Neural crest cell (in vitro differentiated cells): ENCODE measurements around the gene IFFO2. TPM values are rescaled to one million over a fixed set of nuclear protein-coding genes. Genes with fewer than 3 reads are reported as not detected.

Experiments used
- DNase-seq: peaks from one replicate; pipeline ENCODE4 v3.0.0; 2021; ENCODE audit warnings: low read depth, mixed read lengths, low spot score
- H3K27ac Mint-ChIP-seq: one replicate; pipeline ENCODE4 v1.8.0; 2021; ENCODE audit warnings: mild to moderate bottlenecking, mixed read lengths; ENCODE audit not compliant: unreplicated experiment
- H3K27me3 Mint-ChIP-seq: 2 replicates; pipeline ENCODE4 v1.8.0; 2021; ENCODE audit warnings: low read depth, mild to moderate bottlenecking, mixed read lengths
- H3K36me3 Mint-ChIP-seq: 2 replicates; pipeline ENCODE4 v1.8.0; 2021; ENCODE audit warnings: low read depth, mild to moderate bottlenecking, mixed read lengths
- H3K4me1 Mint-ChIP-seq: 2 replicates; pipeline ENCODE4 v1.8.0; 2021; ENCODE audit warnings: mixed read lengths
- H3K4me3 Mint-ChIP-seq: one replicate; pipeline ENCODE4 v1.8.0; 2021; ENCODE audit warnings: mild to moderate bottlenecking, mixed read lengths
- H3K9me3 Mint-ChIP-seq: 2 replicates; pipeline ENCODE4 v1.8.0; 2021; ENCODE audit warnings: mixed read lengths
- CTCF ChIP-seq: fragments of 200-600 bp; sonication (generic); conservative IDR thresholded peaks from 2 replicates; pipeline ENCODE4 v1.5.0; 2021; ENCODE audit warnings: antibody characterized with exemption, mild to moderate bottlenecking
- total RNA-seq: library from RNA; stranded (reverse); gene quantifications from 2 replicates; pipeline ENCODE4 v1.2.1, GENCODE V29; 2021

IFFO2 gene
- total RNA-seq, 1 donor from 2014 or later, result 9.9 TPM

DNA sequence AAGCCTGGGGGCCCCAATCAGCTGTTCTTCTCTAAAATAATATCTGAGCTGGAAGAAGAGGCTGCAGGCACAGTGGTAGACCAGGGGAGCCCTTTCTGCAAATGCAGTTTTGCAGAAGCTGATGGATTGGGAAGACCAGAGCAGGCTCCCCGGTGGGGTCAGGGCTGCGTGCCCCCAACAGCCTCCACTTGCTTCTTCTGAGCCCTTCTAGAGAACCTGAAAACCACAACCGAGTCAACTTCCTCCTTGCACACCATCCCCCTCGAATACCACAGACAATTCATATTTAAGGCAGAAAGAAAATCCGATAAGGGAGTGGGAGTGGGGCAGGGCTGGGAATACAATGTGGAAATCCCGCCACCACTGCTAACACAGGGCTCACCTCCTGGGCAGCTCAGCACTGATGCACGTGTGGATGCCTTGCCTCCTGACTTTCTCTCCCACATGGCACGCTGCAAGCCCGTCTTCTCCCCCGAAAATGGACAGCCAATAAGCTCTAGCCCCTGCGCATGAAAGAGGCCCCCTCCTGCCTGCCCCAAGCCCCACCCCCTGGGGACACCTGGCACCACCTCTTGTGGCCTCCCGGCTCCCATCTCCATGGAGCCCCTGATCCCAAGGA lies 28.7 kb downstream of the IFFO2 start:
- Mint-ChIP-seq H3K36me3 (peaks cover 3% of the 10 kb centered on the region), H3K4me3 (no peak overlapping the region), H3K9me3 (no peaks in the 10 kb centered on the region), H3K4me1 (peaks cover 36% of the 10 kb centered on the region), H3K27ac (peak overlapping the region; percentile 62), H3K27me3 (no peaks in the 10 kb centered on the region)
- TF ChIP-seq CTCF, result no peak
- DNase-seq, result no peak

DNA sequence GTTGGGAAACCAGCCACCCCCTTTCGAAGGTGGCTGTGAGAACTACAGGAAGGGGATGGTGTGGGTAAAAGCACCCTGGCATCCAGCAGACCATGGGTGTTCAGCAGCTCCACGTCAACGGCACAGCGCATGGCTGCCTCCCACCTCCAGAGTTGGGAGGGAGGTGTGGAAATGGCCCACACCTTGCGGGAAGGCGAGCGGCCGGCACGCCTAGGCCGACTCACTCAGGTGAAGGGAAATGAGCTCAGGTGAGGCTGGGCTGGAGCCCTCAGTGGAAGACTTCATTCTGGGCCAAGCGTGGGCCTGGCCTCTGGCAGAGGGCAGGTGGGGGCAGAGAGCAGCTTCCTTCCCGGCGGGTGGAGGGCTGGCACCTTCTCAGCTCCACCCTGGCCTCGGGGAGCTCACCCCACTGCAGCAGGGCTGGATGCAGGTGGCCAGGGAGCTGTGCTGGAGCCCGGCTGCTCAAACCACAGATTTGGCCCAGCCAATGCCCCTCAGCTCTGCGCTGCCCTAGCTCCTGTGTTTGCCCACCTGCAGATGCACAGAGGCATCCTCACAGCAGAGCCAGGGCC lies 29.3 kb downstream of the IFFO2 start:
- Mint-ChIP-seq H3K4me3 (no peak overlapping the region), H3K27ac (no peak overlapping the region), H3K4me1 (peaks cover 36% of the 10 kb centered on the region), H3K36me3 (peaks cover 3% of the 10 kb centered on the region), H3K9me3 (no peaks in the 10 kb centered on the region), H3K27me3 (no peaks in the 10 kb centered on the region)
- no peak for DNase-seq
- TF ChIP-seq CTCF, result no peak

DNA sequence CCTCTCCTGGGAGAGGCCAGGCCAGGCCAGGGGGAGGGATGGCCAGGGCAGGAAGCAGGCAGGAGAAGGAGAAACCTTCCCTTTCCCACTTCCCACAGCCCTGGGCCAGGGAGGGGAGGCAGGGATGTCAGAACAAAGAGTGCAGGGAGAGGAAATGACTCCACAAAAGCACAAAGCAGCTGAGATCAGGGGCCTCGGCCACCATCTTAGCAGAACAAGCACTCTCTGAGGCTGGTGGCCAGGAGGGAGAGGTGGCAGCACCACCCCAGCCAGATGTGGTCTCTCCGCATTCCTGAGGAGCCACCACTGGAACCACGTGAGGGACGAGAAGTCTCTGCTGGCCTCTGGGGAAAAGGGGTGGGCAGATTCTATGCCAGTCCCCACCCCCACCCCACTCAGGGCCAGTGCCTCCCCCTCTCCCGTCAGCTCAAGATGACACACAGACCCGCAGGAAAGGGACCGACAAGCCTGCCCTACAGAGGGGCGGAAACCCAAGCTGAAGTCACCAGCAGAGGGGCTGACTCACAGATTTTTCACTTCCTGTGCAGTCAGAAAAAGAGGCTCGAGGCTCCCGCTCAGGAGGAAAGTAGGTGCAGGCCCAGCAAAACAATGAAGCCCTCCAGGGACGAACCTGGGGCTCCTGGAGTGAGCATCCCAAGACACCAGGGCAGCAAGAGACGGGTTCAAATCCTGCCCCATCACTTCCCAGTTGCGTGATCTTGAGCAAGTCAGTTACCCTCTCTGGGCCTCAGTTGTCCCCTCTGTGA lies 30.0 kb downstream of the IFFO2 start:
- no peak for DNase-seq
- Mint-ChIP-seq H3K4me1 (peaks cover 33% of the 10 kb centered on the region), H3K4me3 (no peak overlapping the region), H3K9me3 (no peaks in the 10 kb centered on the region), H3K27ac (peak overlapping the region; percentile 89), H3K27me3 (no peaks in the 10 kb centered on the region), H3K36me3 (peaks cover 3% of the 10 kb centered on the region)
- no peak for TF ChIP-seq CTCF

DNA sequence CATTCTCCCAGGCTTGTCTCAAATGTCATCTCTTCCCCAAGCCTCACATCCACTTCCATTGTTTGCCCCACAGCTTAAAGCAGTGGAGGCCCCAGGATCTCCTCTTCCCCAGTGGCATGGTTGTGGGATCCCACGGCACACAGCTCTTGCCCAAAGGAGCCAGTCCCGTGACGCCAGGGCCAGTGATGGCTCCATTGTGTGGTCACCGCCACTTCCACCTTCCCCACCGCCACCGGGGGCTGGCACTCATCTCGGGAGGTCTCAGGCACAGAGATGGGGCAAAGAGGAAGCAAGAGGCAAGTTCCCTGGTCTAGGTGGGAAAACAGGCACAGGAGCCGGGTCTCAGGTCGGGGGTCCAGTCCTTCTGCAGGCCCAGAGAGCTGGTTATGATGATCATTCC lies 31.2 kb downstream of the IFFO2 start:
- H3K9me3 Mint-ChIP-seq, result no peaks in the 10 kb centered on the region
- DNase-seq, result no peak
- H3K27ac Mint-ChIP-seq, result peak overlapping the region; percentile 91
- H3K4me3 Mint-ChIP-seq, result no peak overlapping the region
- H3K27me3 Mint-ChIP-seq, result no peaks in the 10 kb centered on the region
- H3K4me1 Mint-ChIP-seq, result peaks cover 34% of the 10 kb centered on the region
- peaks cover 3% of the 10 kb centered on the region for H3K36me3 Mint-ChIP-seq
- TF ChIP-seq CTCF, result no peak

- H3K27me3 Mint-ChIP-seq, result no peaks in the 10 kb centered on the region
- no peaks in the 10 kb centered on the region for H3K9me3 Mint-ChIP-seq
- DNase-seq, result no peak
- no peak for TF ChIP-seq CTCF
- no peak overlapping the region for H3K27ac Mint-ChIP-seq
- H3K36me3 Mint-ChIP-seq, result peaks cover 3% of the 10 kb centered on the region
- H3K4me1 Mint-ChIP-seq, result peaks cover 34% of the 10 kb centered on the region
- no peak overlapping the region for H3K4me3 Mint-ChIP-seq
Measured at GRCh38 chr1:18924221-18924691, 32.2 kb downstream of the IFFO2 start.
